Body of pancreas (tissue), 4 donors: ENCODE measurements around the gene SH3GL1. TPM values are rescaled to one million over a fixed set of nuclear protein-coding genes. Genes with fewer than 3 reads are reported as not detected.
A peak's percentile ranks its signal among the peaks of the same experiment; 100 is the strongest.

Experiments
- ATAC-seq: fragments of 150-250 bp; one replicate; pipeline ENCODE4 v1.9.1; 2016
- DNase-seq, 4 donors: peaks; one replicate each; pipeline ENCODE4 v3.0.0-alpha.2; 2019
- H3K27ac ChIP-seq, 4 donors: fragments of 200-600 bp; sonication (generic); 1 replicate in 3 of 4; 2 replicates in 1 of 4; pipeline versions ENCODE4 v1.5.1 to v1.6.1; 2016 to 2019; ENCODE audit warnings: mild to moderate bottlenecking in 1 of 4, mixed read lengths in 1 of 4, moderate library complexity in 1 of 4
- H3K27me3 ChIP-seq, 2 donors: fragments of 200-600 bp; sonication (generic); one replicate each; pipeline ENCODE4 v1.6.0; 2016; ENCODE audit warnings: mild to moderate bottlenecking in 1 of 2
- H3K36me3 ChIP-seq, 2 donors: fragments of 200-600 bp; sonication (generic); replicated peaks in 1 of 2; 2 replicates each; pipeline ENCODE4 v1.5.1; 2016; ENCODE audit warnings: low read depth in 2 of 2; ENCODE audit not compliant: insufficient read depth in 1 of 2
- H3K4me1 ChIP-seq: fragments of 200-600 bp; sonication (generic); one replicate; pipeline ENCODE4 v1.6.0; 2016
- H3K4me3 ChIP-seq, 2 donors: fragments of 200-600 bp; sonication (generic); 1 replicate in 1 of 2; 2 replicates in 1 of 2; pipeline ENCODE4 v1.5.1; 2016 to 2019
- H3K9me3 ChIP-seq, 3 donors: fragments of 200-600 bp; sonication (generic); 1 replicate in 2 of 3; 2 replicates in 1 of 3; pipeline ENCODE4 v1.5.1; 2016
- CTCF ChIP-seq, 7 experiments: fragments of 450-650 bp in 4 of 7; fragments of 200-600 bp in 3 of 7; sonication (generic) in 3 of 7; IDR thresholded peaks; one replicate each; pipeline ENCODE4 v1.5.1; 2016 to 2019; ENCODE audit warnings: antibody characterized with exemption in 7 of 7
- POLR2A ChIP-seq, 3 donors: fragments of 450-650 bp; IDR thresholded peaks; one replicate each; pipeline ENCODE4 v1.6.1; 2016; ENCODE audit warnings: antibody characterized with exemption in 3 of 3, mild to moderate bottlenecking in 2 of 3
- WGBS, 2 donors: methylation state at CpG; one replicate each; pipeline ENCODE4 v1.1.5; 2017; 5-methylcytosine and 5-hydroxymethylcytosine counted together
- intact Hi-C: fragments of 100-400 bp; cut with DNase I; formaldehyde crosslinking; loops from one replicate; pipeline ENCODE4 v1.15.1; 2023
- total RNA-seq, 2 donors: library from RNA; depleted of rRNA; stranded (reverse); fragments of >200 nt; gene quantifications; one replicate each; pipeline ENCODE4 v1.1.0, GENCODE V29; 2016

The SH3GL1 gene
- total RNA-seq, 2 donors from 2014 or later, result 20.4 to 22.6 TPM

GRCh38 chr19:4373601-4374497 is 26.5 kb downstream of the SH3GL1 start:
- H3K4me3 ChIP-seq, result no peak overlapping the region
- H3K27me3 ChIP-seq, result no peaks in the 10 kb centered on the region
- no peak for ATAC-seq
- 53 to 80% methylated on average over 14 to 25 of the region's 25 CpGs for WGBS, 2 donors
- H3K27ac ChIP-seq, result peak overlapping the region; percentile 58 to 81 (median 72)
- intact Hi-C loops, result no loop called here
- peaks cover 98% of the 10 kb centered on the region for H3K4me1 ChIP-seq
- H3K36me3 ChIP-seq, result no peaks in the 10 kb centered on the region
- no peaks in the 10 kb centered on the region for H3K9me3 ChIP-seq
- peak in 1 of 4 donors; percentile 14 for DNase-seq
- TF ChIP-seq CTCF (IDR thresholded peaks at IDR 0.05) (no peak), POLR2A (IDR thresholded peaks at IDR 0.05) (no peak)

- intact Hi-C loops, result no loop called here
- H3K4me3 ChIP-seq, result no peak overlapping the region
- peak overlapping the region in 1 of 4 donors; percentile 80 for H3K27ac ChIP-seq
Observed at GRCh38 chr19:4373013-4373367, 27.4 kb downstream of the SH3GL1 start.

GRCh38 chr19:4372165-4373012 is 28.0 kb downstream of the SH3GL1 start:
- no peak for ATAC-seq
- H3K27me3 ChIP-seq, result no peaks in the 10 kb centered on the region
- no peak for DNase-seq
- intact Hi-C loops, result no loop called here
- WGBS, 2 donors, result 80 to 88% methylated on average over 17 to 22 of the region's 22 CpGs
- TF ChIP-seq POLR2A (IDR thresholded peaks at IDR 0.05), result no peak
- no peak for TF ChIP-seq CTCF (IDR thresholded peaks at IDR 0.05)
- H3K4me1 ChIP-seq, result peaks cover 95% of the 10 kb centered on the region
- no peaks in the 10 kb centered on the region for H3K9me3 ChIP-seq
- no peak overlapping the region for H3K4me3 ChIP-seq
- no peaks in the 10 kb centered on the region for H3K36me3 ChIP-seq
- H3K27ac ChIP-seq, result no peak overlapping the region

More at GRCh38 chr19:4373013-4373367, 27.4 kb downstream of the SH3GL1 start:
- H3K4me1 ChIP-seq, result peaks cover 98% of the 10 kb centered on the region
- DNase-seq (no peak), ATAC-seq (no peak)
- no peak for TF ChIP-seq CTCF (IDR thresholded peaks at IDR 0.05)
- no peak for TF ChIP-seq POLR2A (IDR thresholded peaks at IDR 0.05)
- H3K27me3 ChIP-seq, result no peaks in the 10 kb centered on the region
- 87 to 90% methylated on average over 2 to 7 of the region's 8 CpGs for WGBS, 2 donors
- H3K36me3 ChIP-seq, result no peaks in the 10 kb centered on the region
- H3K9me3 ChIP-seq, result no peaks in the 10 kb centered on the region

GRCh38 chr19:4371247-4372164 is 28.8 kb downstream of the SH3GL1 start:
- peak overlapping the region in 1 of 4 donors; percentile 24 for H3K27ac ChIP-seq

More at GRCh38 chr19:4371247-4372164, 28.8 kb downstream of the SH3GL1 start:
- no peak for ATAC-seq
- WGBS, 2 donors, result 30 to 60% methylated on average over 14 to 31 of the region's 31 CpGs
- DNase-seq, result peak in 3 of 4 donors; percentile 27 to 61 (median 56)
- TF ChIP-seq POLR2A (IDR thresholded peaks at IDR 0.05) (no peak), CTCF (IDR thresholded peaks at IDR 0.05) (no peak)
- Histone ChIP-seq H3K36me3 (no peaks in the 10 kb centered on the region), H3K27me3 (no peaks in the 10 kb centered on the region), H3K4me3 (no peak overlapping the region), H3K9me3 (no peaks in the 10 kb centered on the region), H3K4me1 (peaks cover 86% of the 10 kb centered on the region)
- intact Hi-C loops, result no loop called here
